GM12891 (cell line): Measurements from ENCODE around the gene DZIP3.
"Not testable (repeated sequence)": the region's sequence is repeated elsewhere in the genome, so short reads cannot be mapped to it uniquely, and the experiment has no call there.

Experiments
- DNase-seq: peaks from one replicate; pipeline ENCODE4 v3.0.0; 2011; ENCODE audit warnings: low spot score; ENCODE audit not compliant: insufficient read length
- FAIRE-seq: peaks from 2 replicates; lab custom pipeline; 2011; peaks lifted over from hg19 to GRCh38; lab: Jason Lieb, UNC
- PAX5 ChIP-seq: IDR thresholded peaks from 2 replicates; pipeline ENCODE4 v1.6.1; 2011; ENCODE audit warnings: low read length, moderate library complexity, mild to moderate bottlenecking; ENCODE audit not compliant: insufficient read depth, severe bottlenecking
- POLR2A ChIP-seq: IDR thresholded peaks from 2 replicates; pipeline ENCODE4 v1.6.1; 2011; ENCODE audit warnings: low read depth, low read length, control low read depth
- POLR2AphosphoS5 ChIP-seq: IDR thresholded peaks from 2 replicates; pipeline ENCODE4 v1.6.1; 2011; ENCODE audit warnings: low read depth, low read length, control low read depth
- POU2F2 ChIP-seq: IDR thresholded peaks from 2 replicates; pipeline ENCODE4 v1.6.1; 2011; ENCODE audit warnings: low read depth, mild to moderate bottlenecking, control low read depth, low read length, moderate library complexity
- SPI1 ChIP-seq: IDR thresholded peaks from 2 replicates; pipeline ENCODE4 v1.6.1; 2011; ENCODE audit warnings: low read depth, low read length, control low read depth
- TAF1 ChIP-seq: IDR thresholded peaks from 2 replicates; pipeline ENCODE4 v1.6.1; 2011; ENCODE audit warnings: low read depth, low read length, control low read depth

The DZIP3 gene

DNA sequence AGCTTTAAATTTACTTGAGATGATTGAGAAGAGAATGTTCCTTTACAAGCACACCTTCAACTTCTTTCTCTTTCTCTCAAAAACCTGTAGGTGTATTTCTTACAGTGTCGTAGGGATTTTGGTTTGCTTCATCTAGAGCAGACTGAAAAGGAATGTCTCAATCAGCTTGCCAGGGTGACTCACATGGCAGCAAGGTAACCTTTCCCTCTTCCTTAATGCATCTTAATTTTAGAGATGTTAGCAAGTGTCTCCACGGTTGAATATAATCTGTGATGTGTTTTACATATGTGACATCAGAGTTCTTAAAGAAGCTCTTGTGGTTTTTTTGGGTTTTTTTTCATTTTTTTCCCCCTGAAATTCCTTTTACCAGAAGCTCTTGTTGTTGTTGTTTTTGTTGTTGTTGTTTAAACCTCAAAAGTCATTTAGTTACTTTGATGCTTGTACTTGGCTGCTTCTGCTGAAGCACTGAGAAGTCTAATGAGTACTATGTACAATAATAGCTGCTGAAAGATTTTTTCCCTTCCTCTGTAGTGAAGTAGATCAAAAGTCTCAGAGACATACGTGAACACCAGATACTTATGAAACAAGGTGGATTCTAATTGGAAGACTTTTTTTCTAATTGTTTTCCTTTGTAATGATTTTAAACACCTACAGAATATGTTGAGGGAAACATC is 84.6 kb downstream of the DZIP3 start:
- no peak for DNase-seq
- no peak for TF ChIP-seq TAF1
- no peak for TF ChIP-seq POLR2AphosphoS5
- no peak for FAIRE-seq

DNA sequence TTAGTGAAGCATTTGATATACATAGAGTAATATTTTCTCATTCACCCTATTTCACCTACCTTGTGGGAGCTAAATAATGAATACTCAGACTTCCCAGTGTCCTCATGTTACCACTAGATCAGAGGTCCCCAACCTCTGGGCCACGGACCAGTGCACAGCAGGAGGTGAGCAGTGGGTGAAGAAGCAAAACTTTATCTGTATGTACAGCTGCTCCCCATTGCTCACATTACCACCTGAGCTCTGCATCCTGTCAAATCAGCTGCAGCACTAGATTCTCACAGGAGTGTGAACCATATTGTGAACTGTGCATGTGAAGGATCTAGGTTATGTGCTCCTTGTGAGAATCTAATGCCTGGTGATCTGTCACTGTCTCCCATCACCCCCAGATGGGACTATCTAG is 88.3 kb downstream of the DZIP3 start:
- no peak for FAIRE-seq
- TF ChIP-seq POU2F2 (no peak), TAF1 (no peak), POLR2AphosphoS5 (no peak), POLR2A (no peak), PAX5 (no peak), SPI1 (no peak)
- DNase-seq, result no peak

GRCh38 chr3:108692286-108692685 is 102.8 kb downstream of the DZIP3 start:
- peak; percentile 20 for FAIRE-seq
- DNase-seq, result not testable (repeated sequence)

DNA sequence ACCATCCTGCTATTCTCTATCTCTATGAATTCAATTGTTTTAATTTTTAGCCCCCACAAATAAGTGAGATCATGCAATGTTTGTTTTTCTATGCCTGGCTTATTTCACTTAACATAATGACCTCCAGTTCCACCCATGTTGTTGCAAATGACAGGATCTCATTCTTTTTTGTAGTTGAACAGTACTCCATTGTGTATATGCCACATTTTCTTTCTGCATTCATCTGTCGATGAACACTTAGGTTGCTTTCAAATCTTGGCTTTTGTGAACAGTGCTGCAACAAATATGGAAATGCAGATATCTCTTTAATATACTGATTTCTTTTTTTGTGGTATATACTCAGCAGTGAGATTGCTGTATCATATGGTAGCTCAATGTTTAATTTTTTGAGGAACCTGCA is 108.9 kb downstream of the DZIP3 start:
- DNase-seq (no peak), FAIRE-seq (no peak)
- TF ChIP-seq POU2F2, result no peak
- no peak for TF ChIP-seq POLR2AphosphoS5
- no peak for TF ChIP-seq SPI1
- TF ChIP-seq TAF1, result no peak
- no peak for TF ChIP-seq POLR2A
- no peak for TF ChIP-seq PAX5

DNA sequence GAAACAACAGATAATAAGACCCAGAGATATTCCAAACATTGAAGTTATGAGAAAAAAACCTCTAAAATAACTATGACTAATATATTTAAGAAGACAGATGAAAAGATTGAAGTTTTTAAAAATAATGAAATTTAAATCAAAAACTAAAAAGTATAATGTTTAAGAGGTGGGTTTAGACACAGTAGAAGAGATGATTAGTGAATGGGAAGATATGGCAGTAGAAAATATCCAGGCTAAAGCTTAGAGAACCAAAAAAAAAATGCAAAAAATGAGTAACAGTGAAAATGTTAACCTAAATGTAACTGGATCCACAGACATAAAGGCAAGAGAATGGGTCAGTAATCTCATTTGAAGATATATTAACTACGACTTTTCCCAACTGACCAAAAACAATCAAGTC is 115.5 kb downstream of the DZIP3 start:
- no peak for FAIRE-seq

GRCh38 chr3:108713009-108713516 is 123.5 kb downstream of the DZIP3 start:
- DNase-seq (no peak), FAIRE-seq (no peak)
- no peak for TF ChIP-seq POLR2A
- TF ChIP-seq POU2F2, result no peak
- TF ChIP-seq POLR2AphosphoS5, result no peak
- no peak for TF ChIP-seq TAF1
- no peak for TF ChIP-seq SPI1
- TF ChIP-seq PAX5, result no peak

More for the DNA sequence above, 115.5 kb downstream of the DZIP3 start:
- no peak for DNase-seq
- TF ChIP-seq PAX5, result no peak
- no peak for TF ChIP-seq POU2F2
- no peak for TF ChIP-seq TAF1
- no peak for TF ChIP-seq SPI1

DNA sequence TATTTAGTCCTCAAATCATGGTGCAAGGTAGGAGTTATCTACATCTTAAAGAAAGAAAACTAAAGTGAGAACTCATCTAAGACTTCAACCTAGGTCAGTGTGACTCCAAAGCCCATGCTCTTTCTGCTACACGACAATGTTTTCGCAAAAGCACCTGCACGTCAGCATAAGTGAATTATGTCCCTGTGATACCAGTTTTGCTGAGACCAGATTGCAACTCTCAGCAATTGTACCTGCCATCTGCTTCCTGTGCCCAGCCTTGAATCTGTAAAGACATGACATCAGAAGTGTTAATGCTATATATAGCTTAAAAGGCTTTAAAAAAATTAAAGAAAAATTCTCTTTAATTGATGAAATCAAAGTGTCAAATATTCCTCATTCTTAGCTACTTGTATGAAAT is 124.3 kb downstream of the DZIP3 start:
- no peak for TF ChIP-seq TAF1
- TF ChIP-seq POLR2A, result no peak
- TF ChIP-seq SPI1, result no peak
- TF ChIP-seq PAX5, result no peak
- no peak for TF ChIP-seq POU2F2
- TF ChIP-seq POLR2AphosphoS5, result no peak
- FAIRE-seq (no peak), DNase-seq (no peak)

- no peak for FAIRE-seq
Measured at GRCh38 chr3:108718454-108718853, 128.9 kb downstream of the DZIP3 start.

DNA sequence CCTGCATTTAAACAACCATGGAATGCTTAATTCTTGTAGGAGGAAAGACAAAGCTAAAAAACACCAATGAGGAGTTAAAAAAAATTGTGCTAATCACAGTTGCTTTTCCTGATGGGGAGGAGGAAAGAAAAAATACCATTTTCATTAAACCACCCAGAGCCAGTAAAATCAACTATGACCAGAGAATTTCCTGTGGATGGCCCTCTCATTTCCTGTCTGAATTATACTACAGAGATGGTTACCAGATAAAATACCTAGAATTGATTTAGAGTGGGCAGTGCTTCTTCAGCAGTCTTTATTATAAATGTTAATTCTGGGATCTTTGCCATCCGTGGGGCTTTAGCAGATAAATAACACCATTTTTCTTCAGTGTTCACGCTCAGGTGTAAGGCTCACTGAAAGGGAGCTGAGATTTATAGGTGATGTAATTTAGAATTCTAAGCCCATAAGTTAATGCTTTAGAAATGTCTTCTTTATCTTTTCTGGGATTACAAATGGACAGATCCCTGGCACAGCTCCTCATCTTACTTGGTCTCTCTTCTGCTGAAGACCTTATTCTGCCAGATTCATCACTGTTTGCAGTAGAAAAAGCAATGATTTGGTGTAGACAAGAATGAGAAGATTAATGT is 129.8 kb downstream of the DZIP3 start:
- TF ChIP-seq PAX5 (no peak), POLR2AphosphoS5 (no peak)
- DNase-seq (no peak), FAIRE-seq (no peak)

More at GRCh38 chr3:108718454-108718853, 128.9 kb downstream of the DZIP3 start:
- no peak for TF ChIP-seq POLR2A
- no peak for TF ChIP-seq POU2F2
- no peak for TF ChIP-seq SPI1
- no peak for TF ChIP-seq POLR2AphosphoS5
- no peak for TF ChIP-seq PAX5
- TF ChIP-seq TAF1, result no peak
- no peak for DNase-seq

DNA sequence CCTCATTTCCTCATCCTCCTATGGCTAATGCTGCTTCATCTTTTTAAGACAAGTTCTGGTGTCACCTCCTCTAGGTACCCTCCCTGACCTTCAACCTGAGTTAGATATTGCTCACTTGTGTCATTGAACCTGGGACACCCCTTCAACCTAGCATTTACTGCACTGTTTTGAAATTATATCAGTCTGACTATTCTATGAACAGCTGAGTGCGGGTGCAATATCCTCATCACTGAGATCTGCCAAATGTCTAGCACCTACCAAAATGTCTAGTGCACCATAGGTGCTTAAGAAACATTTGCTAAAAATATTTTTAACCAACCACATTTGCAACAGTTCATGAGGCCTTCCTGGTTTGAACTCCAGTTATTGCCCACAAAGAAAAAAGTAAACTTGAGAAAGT is 133.2 kb downstream of the DZIP3 start:
- DNase-seq (no peak), FAIRE-seq (no peak)
- TF ChIP-seq POU2F2 (no peak), TAF1 (no peak), SPI1 (no peak), POLR2AphosphoS5 (no peak), POLR2A (no peak), PAX5 (no peak)
